H1 (cell line): ENCODE measurements around the gene GDPD4. TPM values are rescaled to one million over a fixed set of nuclear protein-coding genes. Genes with fewer than 3 reads are reported as not detected.

Source experiments
- CTCF ChIA-PET: fragments of 300-600 bp; sonication (Branson Sonifier 250); formaldehyde crosslinking; loops from one replicate; lab custom pipeline; 2021; ENCODE audit not compliant: partially characterized antibody; lab: Charles Lee
- POLR2A ChIA-PET: fragments of 300-600 bp; sonication (Branson Sonifier 250); formaldehyde crosslinking; loops from one replicate; lab custom pipeline; 2021; ENCODE audit warnings: inconsistent platforms; ENCODE audit not compliant: partially characterized antibody; lab: Charles Lee
- DNase-seq, 2 experiments: peaks; one replicate each; pipeline versions ENCODE4 v3.0.0 to v3.0.0-alpha.2; 2010 to 2022; ENCODE audit warnings: low spot score in 2 of 2, low read depth in 1 of 2, mixed read lengths in 1 of 2
- FAIRE-seq: peaks from 2 replicates; lab custom pipeline; 2011; peaks lifted over from hg19 to GRCh38; lab: Jason Lieb, UNC
- H2AFZ ChIP-seq: 2 replicates; pipeline ENCODE4 v1.8.1; 2012; ENCODE audit warnings: low read length, inconsistent platforms
- H2AK5ac ChIP-seq: 2 replicates; pipeline ENCODE4 v1.6.1; 2013; ENCODE audit warnings: low read depth, low read length
- H2BK120ac ChIP-seq: replicated peaks from 2 replicates; pipeline ENCODE3; 2013; ENCODE audit warnings: low read depth, low read length, inconsistent platforms
- H2BK12ac ChIP-seq: 2 replicates; pipeline ENCODE4 v1.6.1; 2013; ENCODE audit warnings: low read depth, low read length
- H2BK15ac ChIP-seq: 2 replicates; pipeline ENCODE4 v1.6.1; 2013; ENCODE audit warnings: low read length
- H2BK20ac ChIP-seq: 2 replicates; pipeline ENCODE4 v1.6.1; 2013; ENCODE audit warnings: low read length
- H2BK5ac ChIP-seq: 2 replicates; pipeline ENCODE4 v1.6.1; 2013; ENCODE audit warnings: low read depth, low read length
- H3K14ac ChIP-seq: 2 replicates; pipeline ENCODE4 v1.6.1; 2013; ENCODE audit warnings: inconsistent platforms; ENCODE audit not compliant: insufficient read length
- H3K18ac ChIP-seq: 2 replicates; pipeline ENCODE4 v1.6.1; 2013; ENCODE audit warnings: low read length; ENCODE audit errors: extremely low read depth
- H3K23ac ChIP-seq: 2 replicates; pipeline ENCODE4 v1.6.1; 2013; ENCODE audit warnings: inconsistent platforms; ENCODE audit not compliant: insufficient read length
- H3K23me2 ChIP-seq: 2 replicates; pipeline ENCODE4 v1.6.1; 2013; ENCODE audit warnings: low read depth, low read length
- H3K27ac ChIP-seq: 2 replicates; pipeline ENCODE4 v1.6.1; 2011; ENCODE audit warnings: low read depth, low read length, inconsistent platforms
- H3K27me3 ChIP-seq, 4 experiments: replicated peaks in 1 of 4; 1 replicate in 1 of 4; 2 replicates in 3 of 4; pipeline versions ENCODE4 v1.6.1 to v1.8.1; 2011 to 2013; ENCODE audit warnings: low read length in 3 of 4, mild to moderate bottlenecking in 3 of 4, inconsistent platforms in 2 of 4, mixed read lengths in 2 of 4, moderate library complexity in 1 of 4; ENCODE audit not compliant: control insufficient read depth in 3 of 4, insufficient read depth in 3 of 4; ENCODE audit errors: extremely low read depth in 1 of 4
- H3K36me3 ChIP-seq, 4 experiments: 2 replicates each; pipeline versions ENCODE4 v1.6.1 to v1.8.1; 2011 to 2013; ENCODE audit warnings: mild to moderate bottlenecking in 4 of 4, low read length in 3 of 4, moderate library complexity in 2 of 4, control low read depth in 1 of 4, inconsistent platforms in 1 of 4; ENCODE audit not compliant: insufficient read depth in 4 of 4, control insufficient read depth in 2 of 4
- H3K4ac ChIP-seq: replicated peaks from 2 replicates; pipeline ENCODE3; 2013; ENCODE audit warnings: low read length, low read depth, mixed read lengths, inconsistent platforms; ENCODE audit not compliant: insufficient read length
- H3K4me1 ChIP-seq, 4 experiments: replicated peaks in 1 of 4; 1 replicate in 1 of 4; 2 replicates in 3 of 4; pipeline versions ENCODE4 v1.6.1 to v1.8.1; 2011 to 2013; ENCODE audit warnings: low read length in 3 of 4, inconsistent platforms in 2 of 4, mixed read lengths in 1 of 4; ENCODE audit not compliant: insufficient read depth in 4 of 4, control insufficient read depth in 3 of 4
- H3K4me2 ChIP-seq, 2 experiments: 2 replicates each; pipeline versions ENCODE4 v1.6.1 to v1.8.1; 2011 to 2013; ENCODE audit warnings: low read depth in 2 of 2, low read length in 2 of 2, control low read depth in 1 of 2, inconsistent platforms in 1 of 2, mild to moderate bottlenecking in 1 of 2; ENCODE audit not compliant: insufficient read depth in 1 of 2
- H3K4me3 ChIP-seq, 4 experiments: fragments of 200-600, 300-600 bp in 1 of 4; sonication (generic), shearing (Covaris generic), sonication (Bioruptor Twin) in 1 of 4; 2 replicates each; pipeline versions ENCODE4 v1.5.1 to v1.8.1; 2011 to 2016; ENCODE audit warnings: low read length in 4 of 4, low read depth in 3 of 4, control low read depth in 2 of 4, inconsistent platforms in 2 of 4, mild to moderate bottlenecking in 2 of 4, mixed read lengths in 1 of 4, moderate library complexity in 1 of 4; ENCODE audit not compliant: insufficient read depth in 2 of 4; ENCODE audit errors: extremely low read depth in 1 of 4
- H3K56ac ChIP-seq: replicated peaks from 2 replicates; pipeline ENCODE3; 2013; ENCODE audit warnings: low read depth, mild to moderate bottlenecking, mixed read lengths, low read length, inconsistent platforms; ENCODE audit not compliant: insufficient read length
- H3K79me1 ChIP-seq: 2 replicates; pipeline ENCODE4 v1.6.1; 2013; ENCODE audit warnings: low read depth, low read length, control low read depth
- H3K79me2 ChIP-seq, 2 experiments: 2 replicates each; pipeline versions ENCODE4 v1.6.1 to v1.8.1; 2012 to 2013; ENCODE audit warnings: low read length in 2 of 2, mild to moderate bottlenecking in 2 of 2, inconsistent platforms in 1 of 2; ENCODE audit not compliant: insufficient read depth in 2 of 2, control insufficient read depth in 1 of 2
- H3K9ac ChIP-seq, 4 experiments: replicated peaks in 1 of 4; 1 replicate in 1 of 4; 2 replicates in 3 of 4; pipeline versions ENCODE4 v1.6.1 to v1.8.1; 2011 to 2013; ENCODE audit warnings: low read depth in 3 of 4, low read length in 3 of 4, control low read depth in 2 of 4, mild to moderate bottlenecking in 2 of 4, moderate library complexity in 2 of 4, inconsistent platforms in 1 of 4; ENCODE audit errors: extremely low read depth in 1 of 4
- H3K9me3 ChIP-seq, 2 experiments: 2 replicates each; pipeline versions ENCODE4 v1.6.1 to v1.8.1; 2012 to 2013; ENCODE audit warnings: mild to moderate bottlenecking in 2 of 2, moderate library complexity in 2 of 2, control low read depth in 1 of 2, inconsistent platforms in 1 of 2, low read depth in 1 of 2, low read length in 1 of 2, mixed read lengths in 1 of 2; ENCODE audit not compliant: insufficient read depth in 2 of 2
- H4K20me1 ChIP-seq, 2 experiments: replicated peaks in 1 of 2; 2 replicates each; pipeline versions ENCODE3 to v1.8.1; 2011 to 2013; ENCODE audit warnings: inconsistent platforms in 2 of 2, low read length in 2 of 2, mild to moderate bottlenecking in 1 of 2; ENCODE audit not compliant: insufficient read depth in 2 of 2, control insufficient read depth in 1 of 2
- H4K5ac ChIP-seq: 2 replicates; pipeline ENCODE4 v1.6.1; 2013; ENCODE audit warnings: low read length, low read depth, mixed read lengths, inconsistent platforms; ENCODE audit not compliant: insufficient read length
- H4K8ac ChIP-seq: 2 replicates; pipeline ENCODE4 v1.8.0; 2013; ENCODE audit warnings: mild to moderate bottlenecking, moderate library complexity, low read length, inconsistent platforms; ENCODE audit not compliant: insufficient read depth; ENCODE audit errors: extremely low read depth
- H4K91ac ChIP-seq: replicated peaks from 2 replicates; pipeline ENCODE3; 2013; ENCODE audit warnings: low read length, mixed read lengths, inconsistent platforms; ENCODE audit not compliant: insufficient read length
- BACH1 ChIP-seq: IDR thresholded peaks from 2 replicates; pipeline ENCODE4 v1.6.1; 2012; ENCODE audit warnings: low read length, improper control_type of control experiment
- GTF2F1 ChIP-seq: IDR thresholded peaks from 2 replicates; pipeline ENCODE4 v1.6.1; 2012; ENCODE audit warnings: low read depth, low read length, improper control_type of control experiment, borderline replicate concordance
- HDAC6 ChIP-seq: IDR thresholded peaks from one replicate; pipeline ENCODE4 v1.7.1; 2012; ENCODE audit warnings: low read depth, mild to moderate bottlenecking, inconsistent platforms, low read length, moderate library complexity
- SRF ChIP-seq: IDR thresholded peaks from 2 replicates; pipeline ENCODE4 v1.6.1; 2011; ENCODE audit warnings: mild to moderate bottlenecking, low read depth, low read length, moderate library complexity
- WGBS, 2 experiments: shearing (Covaris generic) in 1 of 2; methylation state at CpG; one replicate each; pipeline versions ENCODE4 v1.1.6 to v1.1.7; 2013 to 2015; ENCODE audit warnings: low lambda C conversion rate in 2 of 2, mixed read lengths in 2 of 2, inconsistent platforms in 1 of 2, low coverage in 1 of 2, missing lambda C conversion rate in 1 of 2; ENCODE audit not compliant: insufficient replicate concordance in 2 of 2, insufficient coverage in 1 of 2, insufficient read length in 1 of 2; ENCODE audit errors: extremely low coverage in 1 of 2, missing lambda C conversion rate in 1 of 2; 5-methylcytosine and 5-hydroxymethylcytosine counted together
- polyA plus RNA-seq, 7 experiments: library from polyadenylated mRNA; depleted of rRNA in 3 of 7; stranded (reverse) in 5 of 7; unstranded in 2 of 7; fragments of >200 nt in 5 of 7; fragments of 200-250 nt in 2 of 7; gene quantifications; 1 replicate in 5 of 7; 2 replicates in 1 of 7; 4 replicates in 1 of 7; pipeline versions ENCODE4 v1.2.1 to v1.2.3, GENCODE V29; 2011 to 2013; ENCODE audit warnings: missing spikeins in 2 of 7, mixed read lengths in 2 of 7
- total RNA-seq: library from RNA; stranded (reverse); fragmentation: NEBNext Ultra II Directional; extraction: Animal tissue kit (Norgen Biotek cat#: 25700); gene quantifications from 2 replicates; pipeline ENCODE4 v1.2.1, GENCODE V29; 2021
- TF ChIP-seq, protein P1 (sequence below): IDR thresholded peaks from 2 replicates; pipeline ENCODE4 v1.6.1; 2012; ENCODE audit warnings: inconsistent platforms

Gene GDPD4
- total and polyA plus RNA-seq, 2 of the 8 experiments (the other 6 are each of a cell fraction or from before 2014, with no cell fraction given), result not detected

- Histone ChIP-seq H2BK15ac (no peak overlapping the region), H3K9ac (no peak overlapping the region), H3K4me1 (no peaks in the 10 kb centered on the region), H2AFZ (no peak overlapping the region), H3K27ac (no peak overlapping the region), H3K18ac (no peak overlapping the region), H4K5ac (no peak overlapping the region), H3K14ac (no peak overlapping the region), H3K36me3 (no peaks in the 10 kb centered on the region), H3K79me1 (no peaks in the 10 kb centered on the region), H3K56ac (no peak overlapping the region), H4K8ac (no peak overlapping the region; the same call in 1 of the 2 replicates), H2BK5ac (no peak overlapping the region), H3K9me3 (no peaks in the 10 kb centered on the region), H3K4ac (no peak overlapping the region), H3K23me2 (no peaks in the 10 kb centered on the region), H2AK5ac (no peak overlapping the region), H2BK120ac (no peak overlapping the region), H3K79me2 (no peaks in the 10 kb centered on the region), H4K20me1 (no peaks in the 10 kb centered on the region), H3K23ac (no peak overlapping the region), H4K91ac (no peak overlapping the region), H3K4me2 (no peak overlapping the region), H2BK12ac (no peak overlapping the region), H3K4me3 (no peak overlapping the region), H2BK20ac (no peak overlapping the region), H3K27me3 (no peaks in the 10 kb centered on the region)
- DNase-seq (no peak), FAIRE-seq (no peak)
- WGBS, 2 experiments, result 81% methylated on average over 8 of the region's 8 CpGs; no CpG with 5 or more reads in 1 of the 2 experiments
- TF ChIP-seq BACH1 (no peak), SRF (no peak), HDAC6 (no peak), GTF2F1 (no peak)
- TF ChIP-seq, protein P1, sequence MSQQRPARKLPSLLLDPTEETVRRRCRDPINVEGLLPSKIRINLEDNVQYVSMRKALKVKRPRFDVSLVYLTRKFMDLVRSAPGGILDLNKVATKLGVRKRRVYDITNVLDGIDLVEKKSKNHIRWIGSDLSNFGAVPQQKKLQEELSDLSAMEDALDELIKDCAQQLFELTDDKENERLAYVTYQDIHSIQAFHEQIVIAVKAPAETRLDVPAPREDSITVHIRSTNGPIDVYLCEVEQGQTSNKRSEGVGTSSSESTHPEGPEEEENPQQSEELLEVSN, result no peak
- POLR2A ChIA-PET, result no interaction called here
- CTCF ChIA-PET, result interaction anchor here (1.1 to 2.6 kb wide), 5 partner anchors 11 to 18 kb away, joined by 4 to 14 read pairs (median 5); no protein-coding TSS in a partner anchor
Observed at GRCh38 chr11:77212314-77213007, 89.0 kb downstream of the GDPD4 start.
